Measurements from ENCODE around the gene WEE2. TPM values are rescaled to one million over a fixed set of nuclear protein-coding genes. Genes with fewer than 3 reads are reported as not detected.

Gene WEE2
- total RNA-seq, 1 donor from 2014 or later, result not detected

DNA sequence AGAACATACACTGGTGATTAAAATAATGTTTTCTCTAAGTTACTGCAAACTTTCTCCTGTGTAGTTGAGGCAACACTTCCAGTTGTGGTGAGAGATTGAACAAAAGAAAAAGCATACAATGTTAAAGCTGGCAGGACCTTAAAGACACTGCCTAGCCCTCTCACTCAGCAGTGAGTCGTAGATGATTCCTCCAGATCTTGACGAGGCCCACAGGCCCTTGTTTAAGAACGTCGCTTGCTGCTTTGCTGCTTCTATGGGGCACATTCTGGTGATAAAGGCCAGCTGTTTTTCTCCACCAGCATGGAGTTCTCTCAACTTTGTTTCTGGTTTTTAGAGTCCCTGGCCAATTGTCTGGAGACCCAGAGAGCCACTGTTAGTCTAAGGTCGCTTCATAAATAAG lies 3.4 kb upstream of the WEE2 start:
- no peak overlapping the region for H3K27ac ChIP-seq
- DNase-seq (ENCODE audit: extremely low spot score in 2 of 2), result no peak
- TF ChIP-seq POLR2AphosphoS5 (IDR thresholded peaks at IDR 0.05; ENCODE audit: insufficient read depth in 1 of 2, low read depth in 1 of 2), result no peak
- TF ChIP-seq, protein P1, sequence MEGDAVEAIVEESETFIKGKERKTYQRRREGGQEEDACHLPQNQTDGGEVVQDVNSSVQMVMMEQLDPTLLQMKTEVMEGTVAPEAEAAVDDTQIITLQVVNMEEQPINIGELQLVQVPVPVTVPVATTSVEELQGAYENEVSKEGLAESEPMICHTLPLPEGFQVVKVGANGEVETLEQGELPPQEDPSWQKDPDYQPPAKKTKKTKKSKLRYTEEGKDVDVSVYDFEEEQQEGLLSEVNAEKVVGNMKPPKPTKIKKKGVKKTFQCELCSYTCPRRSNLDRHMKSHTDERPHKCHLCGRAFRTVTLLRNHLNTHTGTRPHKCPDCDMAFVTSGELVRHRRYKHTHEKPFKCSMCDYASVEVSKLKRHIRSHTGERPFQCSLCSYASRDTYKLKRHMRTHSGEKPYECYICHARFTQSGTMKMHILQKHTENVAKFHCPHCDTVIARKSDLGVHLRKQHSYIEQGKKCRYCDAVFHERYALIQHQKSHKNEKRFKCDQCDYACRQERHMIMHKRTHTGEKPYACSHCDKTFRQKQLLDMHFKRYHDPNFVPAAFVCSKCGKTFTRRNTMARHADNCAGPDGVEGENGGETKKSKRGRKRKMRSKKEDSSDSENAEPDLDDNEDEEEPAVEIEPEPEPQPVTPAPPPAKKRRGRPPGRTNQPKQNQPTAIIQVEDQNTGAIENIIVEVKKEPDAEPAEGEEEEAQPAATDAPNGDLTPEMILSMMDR (IDR thresholded peaks at IDR 0.05), result no peak
- TF ChIP-seq POLR2A (IDR thresholded peaks at IDR 0.05), result no peak
- intact Hi-C loops (cut with DNase I), result no loop called here
- no peak overlapping the region for H3K4me3 ChIP-seq
- no peaks in the 10 kb centered on the region for H3K36me3 ChIP-seq
- no peaks in the 10 kb centered on the region for H3K27me3 ChIP-seq
- no peaks in the 10 kb centered on the region for H3K9me3 ChIP-seq
- peaks cover 21% of the 10 kb centered on the region for H3K4me1 ChIP-seq

DNA sequence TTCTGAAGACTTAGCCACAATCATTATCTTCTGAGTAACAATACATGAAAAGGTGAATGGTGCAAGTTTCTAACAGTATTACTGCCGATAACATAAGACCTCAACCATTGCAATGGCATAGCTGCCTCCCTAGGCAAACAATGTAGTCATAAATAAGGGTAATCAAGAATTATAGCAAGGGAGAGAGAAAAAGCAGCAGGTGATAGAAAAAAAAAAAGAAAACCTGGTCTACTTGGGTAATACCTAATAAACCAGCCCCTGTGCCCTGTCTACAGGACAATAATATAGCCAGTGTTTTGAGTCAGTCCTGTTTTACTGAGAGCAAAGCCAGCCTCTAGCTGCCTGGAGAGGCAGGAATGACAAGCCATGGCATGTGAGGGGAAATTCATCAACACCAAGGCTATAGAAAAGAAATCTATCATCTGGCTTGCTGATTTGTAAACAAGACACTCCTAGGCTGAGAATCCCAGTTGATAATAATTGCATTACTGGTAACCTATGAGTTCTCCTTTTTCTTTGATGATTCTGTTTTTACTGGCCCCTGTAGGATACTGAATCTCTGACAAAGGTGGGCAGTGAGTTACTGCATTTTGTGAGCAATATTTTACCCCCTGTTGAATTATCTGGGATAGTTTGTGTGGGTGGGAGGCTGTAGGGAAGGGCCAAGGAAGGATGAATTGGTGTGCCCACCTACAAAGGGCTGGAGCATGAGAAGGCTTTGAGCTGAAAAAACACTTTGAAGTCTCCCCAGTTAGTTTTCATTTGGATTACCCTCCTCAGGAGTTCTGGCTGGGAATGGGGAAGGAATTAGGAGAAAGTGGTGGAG lies 1.7 kb upstream of the WEE2 start:
- TF ChIP-seq, protein P1 (IDR thresholded peaks at IDR 0.05), result no peak
- TF ChIP-seq POLR2A (IDR thresholded peaks at IDR 0.05), result no peak
- no peak for TF ChIP-seq POLR2AphosphoS5 (IDR thresholded peaks at IDR 0.05; ENCODE audit: insufficient read depth in 1 of 2, low read depth in 1 of 2)

DNA sequence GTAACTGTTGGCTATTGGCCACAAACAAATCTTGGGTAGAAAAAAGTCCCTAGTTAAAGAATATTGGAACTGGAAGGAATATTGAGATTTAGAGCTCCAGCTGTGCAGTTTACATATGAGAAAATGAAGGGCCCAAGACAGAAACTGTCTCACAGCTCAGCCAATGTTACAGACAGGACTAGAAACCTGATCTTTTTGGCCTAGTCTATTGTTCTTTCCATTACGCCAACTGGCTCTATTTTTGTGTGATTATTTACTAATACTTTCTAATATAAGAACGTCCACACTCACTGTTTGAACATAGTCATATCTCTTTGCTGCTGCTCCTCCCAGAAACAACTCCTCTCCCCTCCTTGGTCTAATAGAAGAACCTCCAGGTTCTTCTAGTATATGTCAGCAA lies 1.2 kb downstream of the WEE2 start:
- TF ChIP-seq POLR2A (IDR thresholded peaks at IDR 0.05) (no peak), POLR2AphosphoS5 (IDR thresholded peaks at IDR 0.05; ENCODE audit: insufficient read depth in 1 of 2, low read depth in 1 of 2) (no peak)
- TF ChIP-seq, protein P1 (IDR thresholded peaks at IDR 0.05), result no peak
- Histone ChIP-seq H3K4me1 (no peaks in the 10 kb centered on the region), H3K36me3 (no peaks in the 10 kb centered on the region), H3K9me3 (no peaks in the 10 kb centered on the region), H3K27ac (no peak overlapping the region), H3K4me3 (no peak overlapping the region), H3K27me3 (no peaks in the 10 kb centered on the region)
- no peak for DNase-seq (ENCODE audit: extremely low spot score in 2 of 2)
- intact Hi-C loops (cut with DNase I), result no loop called here

More for the DNA sequence above, 1.7 kb upstream of the WEE2 start:
- H3K27ac ChIP-seq, result no peak overlapping the region
- no peaks in the 10 kb centered on the region for H3K27me3 ChIP-seq
- peaks cover 9% of the 10 kb centered on the region for H3K4me1 ChIP-seq
- intact Hi-C loops (cut with DNase I), result no loop called here
- no peaks in the 10 kb centered on the region for H3K36me3 ChIP-seq
- H3K9me3 ChIP-seq, result no peaks in the 10 kb centered on the region
- no peak for DNase-seq (ENCODE audit: extremely low spot score in 2 of 2)
- H3K4me3 ChIP-seq, result no peak overlapping the region

DNA sequence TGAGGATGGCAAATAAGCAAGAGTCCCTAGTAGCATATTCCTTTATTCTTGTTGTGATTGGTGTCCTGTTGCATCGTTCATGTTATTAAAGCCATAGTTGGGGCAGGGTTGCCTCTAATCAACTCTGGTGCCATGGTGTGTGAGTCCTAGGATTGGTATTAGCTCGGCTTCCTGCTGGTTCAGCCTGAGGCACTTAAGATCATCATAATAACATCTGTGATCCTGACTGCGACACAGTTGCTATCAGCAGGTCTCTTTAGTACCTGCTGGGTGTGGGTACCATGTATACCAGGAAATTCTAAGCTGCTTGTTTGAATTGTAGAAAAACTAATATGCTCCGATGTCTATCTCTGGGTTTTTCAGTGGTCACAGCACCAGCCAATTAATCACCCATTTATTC lies 1.6 kb downstream of the WEE2 start:
- Histone ChIP-seq H3K4me3 (no peak overlapping the region), H3K27ac (no peak overlapping the region), H3K36me3 (no peaks in the 10 kb centered on the region), H3K27me3 (no peaks in the 10 kb centered on the region), H3K4me1 (no peaks in the 10 kb centered on the region), H3K9me3 (no peaks in the 10 kb centered on the region)
- intact Hi-C loops (cut with DNase I), result no loop called here
- no peak for DNase-seq (ENCODE audit: extremely low spot score in 2 of 2)
- TF ChIP-seq POLR2A (IDR thresholded peaks at IDR 0.05) (no peak), POLR2AphosphoS5 (IDR thresholded peaks at IDR 0.05; ENCODE audit: insufficient read depth in 1 of 2, low read depth in 1 of 2) (no peak)
- TF ChIP-seq, protein P1 (IDR thresholded peaks at IDR 0.05), result no peak

DNA sequence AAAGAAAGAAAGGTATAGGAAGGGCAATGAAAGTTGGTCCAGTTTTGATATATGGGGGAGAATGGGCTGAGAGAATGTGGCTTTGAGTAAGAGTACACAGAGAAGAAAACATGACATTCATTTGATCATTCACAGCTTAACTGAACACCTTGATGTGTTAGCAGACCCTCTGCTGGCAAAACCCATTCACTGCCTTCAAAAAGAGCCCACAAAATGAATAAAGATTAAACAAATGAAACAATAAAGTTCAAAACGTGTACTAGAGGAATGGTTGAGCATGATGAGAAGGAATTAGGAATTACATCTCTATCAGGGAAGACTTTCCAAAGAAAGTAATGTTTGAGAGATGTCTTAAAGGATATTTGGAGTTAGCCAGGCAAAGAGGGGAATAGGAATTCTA lies 2.1 kb downstream of the WEE2 start:
- Histone ChIP-seq H3K4me1 (no peaks in the 10 kb centered on the region), H3K27me3 (no peaks in the 10 kb centered on the region), H3K4me3 (no peak overlapping the region), H3K36me3 (no peaks in the 10 kb centered on the region), H3K27ac (no peak overlapping the region), H3K9me3 (no peaks in the 10 kb centered on the region)
- intact Hi-C loops (cut with DNase I), result no loop called here
- TF ChIP-seq, protein P1 (IDR thresholded peaks at IDR 0.05), result no peak
- TF ChIP-seq POLR2AphosphoS5 (IDR thresholded peaks at IDR 0.05; ENCODE audit: insufficient read depth in 1 of 2, low read depth in 1 of 2), result no peak
- no peak for TF ChIP-seq POLR2A (IDR thresholded peaks at IDR 0.05)
- DNase-seq (ENCODE audit: extremely low spot score in 2 of 2), result no peak
